ENCODE results near the gene CNTN4. TPM values are rescaled to one million over a fixed set of nuclear protein-coding genes. Genes with fewer than 3 reads are reported as not detected.
"Not testable (repeated sequence)": the region's sequence is repeated elsewhere in the genome, so short reads cannot be mapped to it uniquely, and the experiment has no call there.

Gene CNTN4
- total RNA-seq, 1 experiment from 2014 or later = 2.9 TPM

DNA sequence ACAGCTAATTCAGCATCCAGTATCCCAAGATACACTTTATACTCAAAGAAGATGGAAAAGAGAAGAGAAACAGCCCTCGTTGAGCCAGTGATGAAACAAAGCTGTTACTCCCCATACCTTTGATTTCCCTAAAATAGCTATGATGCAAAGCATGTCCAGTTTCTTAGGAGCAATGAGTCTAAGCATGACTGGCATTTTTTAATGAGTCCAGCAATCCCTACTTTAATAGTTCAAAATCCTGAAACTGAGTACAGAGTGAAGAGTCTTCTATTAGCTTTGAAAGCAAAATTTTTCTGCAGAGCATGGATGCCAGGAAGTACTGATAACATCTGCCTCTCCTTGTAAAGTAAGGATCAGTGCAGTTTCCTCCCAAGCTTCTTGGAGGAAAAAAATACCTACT lies 708.8 kb downstream of the CNTN4 start:
- Mint-ChIP-seq H3K27ac (ENCODE audit: unreplicated experiment) (no peak overlapping the region), H3K9me3 (ENCODE audit: low read depth, unreplicated experiment) (no peaks in the 10 kb centered on the region), H3K4me3 (ENCODE audit: low read depth, unreplicated experiment) (no peak overlapping the region), H3K27me3 (ENCODE audit: unreplicated experiment) (no peaks in the 10 kb centered on the region), H3K4me1 (ENCODE audit: low read depth, unreplicated experiment) (no peaks in the 10 kb centered on the region), H3K36me3 (ENCODE audit: insufficient read depth, unreplicated experiment) (no peaks in the 10 kb centered on the region)
- intact Hi-C loops (cut with micrococcal nuclease; ENCODE audit: unreplicated experiment) = no loop called here
- CTCF ChIA-PET = no interaction called here
- no peak for TF ChIP-seq CTCF (IDR thresholded peaks at IDR 0.05; ENCODE audit: unreplicated experiment)
- no TSS peak for BruUV-seq (replicated peaks)
- no peak for DNase-seq

- no peak overlapping the region for H3K4me3 Mint-ChIP-seq (ENCODE audit: low read depth, unreplicated experiment)
- H3K27me3 Mint-ChIP-seq (ENCODE audit: unreplicated experiment) = no peaks in the 10 kb centered on the region
- no peaks in the 10 kb centered on the region for H3K4me1 Mint-ChIP-seq (ENCODE audit: low read depth, unreplicated experiment)
- no TSS peak for BruUV-seq (replicated peaks)
- no peak overlapping the region for H3K27ac Mint-ChIP-seq (ENCODE audit: unreplicated experiment)
- no peaks in the 10 kb centered on the region for H3K36me3 Mint-ChIP-seq (ENCODE audit: insufficient read depth, unreplicated experiment)
- DNase-seq = no peak
- peaks cover 3% of the 10 kb centered on the region for H3K9me3 Mint-ChIP-seq (ENCODE audit: low read depth, unreplicated experiment)
- no peak for TF ChIP-seq CTCF (IDR thresholded peaks at IDR 0.05; ENCODE audit: unreplicated experiment)
- CTCF ChIA-PET = interaction anchor here (0.7 kb wide), 2 partner anchors 13 to 26 kb away, joined by 4 read pairs; no protein-coding TSS in a partner anchor
- intact Hi-C loops (cut with micrococcal nuclease; ENCODE audit: unreplicated experiment) = no loop called here
Measured at GRCh38 chr3:2810723-2811122, 712.1 kb downstream of the CNTN4 start.

DNA sequence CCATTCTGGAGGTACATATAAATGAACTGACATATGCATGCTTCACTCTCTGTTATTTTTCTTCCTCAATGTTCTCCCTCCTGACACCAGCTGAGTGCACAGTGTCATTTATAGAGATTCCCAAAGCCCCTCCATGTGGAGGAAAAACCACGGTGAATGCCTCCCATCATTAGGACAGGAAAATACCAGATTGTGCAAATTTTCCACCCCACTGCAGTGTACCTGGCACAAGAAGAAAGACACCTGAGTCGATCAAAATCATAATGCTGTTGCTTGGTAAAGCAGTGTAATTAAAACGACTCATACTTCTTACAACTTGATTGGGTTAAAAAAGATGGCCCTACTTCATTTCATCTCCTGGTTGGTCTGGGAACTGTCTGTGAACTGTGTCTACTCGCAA lies 720.9 kb downstream of the CNTN4 start:
- no TSS peak for BruUV-seq (replicated peaks)
- CTCF ChIA-PET = no interaction called here
- intact Hi-C loops (cut with micrococcal nuclease; ENCODE audit: unreplicated experiment) = no loop called here

GRCh38 chr3:2820982-2821381 lies 722.3 kb downstream of the CNTN4 start:
- H3K36me3 Mint-ChIP-seq (ENCODE audit: insufficient read depth, unreplicated experiment); CTCF ChIA-PET; H3K4me3 Mint-ChIP-seq (ENCODE audit: low read depth, unreplicated experiment); H3K27ac Mint-ChIP-seq (ENCODE audit: unreplicated experiment); H3K27me3 Mint-ChIP-seq (ENCODE audit: unreplicated experiment); H3K9me3 Mint-ChIP-seq (ENCODE audit: low read depth, unreplicated experiment); BruUV-seq (replicated peaks); DNase-seq; intact Hi-C loops (cut with micrococcal nuclease; ENCODE audit: unreplicated experiment); H3K4me1 Mint-ChIP-seq (ENCODE audit: low read depth, unreplicated experiment): not testable (repeated sequence)

More for the DNA sequence above, 720.9 kb downstream of the CNTN4 start:
- H3K4me3 Mint-ChIP-seq (ENCODE audit: low read depth, unreplicated experiment) = no peak overlapping the region
- H3K36me3 Mint-ChIP-seq (ENCODE audit: insufficient read depth, unreplicated experiment) = no peaks in the 10 kb centered on the region
- no peak for DNase-seq
- no peak overlapping the region for H3K27ac Mint-ChIP-seq (ENCODE audit: unreplicated experiment)
- H3K27me3 Mint-ChIP-seq (ENCODE audit: unreplicated experiment) = no peaks in the 10 kb centered on the region
- no peaks in the 10 kb centered on the region for H3K4me1 Mint-ChIP-seq (ENCODE audit: low read depth, unreplicated experiment)
- TF ChIP-seq CTCF (IDR thresholded peaks at IDR 0.05; ENCODE audit: unreplicated experiment) = no peak
- no peaks in the 10 kb centered on the region for H3K9me3 Mint-ChIP-seq (ENCODE audit: low read depth, unreplicated experiment)

GRCh38 chr3:2822611-2823010 lies 723.9 kb downstream of the CNTN4 start:
- DNase-seq = no peak
- Mint-ChIP-seq H3K36me3 (ENCODE audit: insufficient read depth, unreplicated experiment) (no peaks in the 10 kb centered on the region), H3K27me3 (ENCODE audit: unreplicated experiment) (no peaks in the 10 kb centered on the region), H3K27ac (ENCODE audit: unreplicated experiment) (no peak overlapping the region), H3K4me3 (ENCODE audit: low read depth, unreplicated experiment) (no peak overlapping the region), H3K9me3 (ENCODE audit: low read depth, unreplicated experiment) (no peaks in the 10 kb centered on the region), H3K4me1 (ENCODE audit: low read depth, unreplicated experiment) (no peaks in the 10 kb centered on the region)
- no peak for TF ChIP-seq CTCF (IDR thresholded peaks at IDR 0.05; ENCODE audit: unreplicated experiment)
- no TSS peak for BruUV-seq (replicated peaks)
- intact Hi-C loops (cut with micrococcal nuclease; ENCODE audit: unreplicated experiment) = no loop called here
- CTCF ChIA-PET = no interaction called here
